AML-193 (cell line): ENCODE measurements around the gene LIG1.

Source experiments
- DNase-seq, 2 experiments: peaks; one replicate each; lab custom pipeline; 2025; lab: John Stamatoyannopoulos, UW

The LIG1 gene

GRCh38 chr19:48182434-48182833, 12.3 kb upstream of the LIG1 start:
- no peak for DNase-seq

- no peak for DNase-seq
Observed at GRCh38 chr19:48181505-48181904, 11.4 kb upstream of the LIG1 start.

GRCh38 chr19:48176226-48176625, 6.1 kb upstream of the LIG1 start:
- no peak for DNase-seq

GRCh38 chr19:48175578-48175977, 5.4 kb upstream of the LIG1 start:
- no peak for DNase-seq

GRCh38 chr19:48174445-48175030, 4.4 kb upstream of the LIG1 start:
- no peak for DNase-seq

GRCh38 chr19:48171710-48172109, 1.6 kb upstream of the LIG1 start:
- no peak for DNase-seq

GRCh38 chr19:48170817-48171347, 738 bp upstream of the LIG1 start:
- DNase-seq = no peak

- DNase-seq = peak; percentile 35 to 37
Observed at GRCh38 chr19:48169578-48169938, 586 bp downstream of the LIG1 start.

- DNase-seq = no peak
Observed at GRCh38 chr19:48168689-48169088, 1.5 kb downstream of the LIG1 start.

- no peak for DNase-seq
Observed at GRCh38 chr19:48158210-48158790, 11.8 kb downstream of the LIG1 start.

- DNase-seq = no peak
Observed at GRCh38 chr19:48154003-48154402, 16.1 kb downstream of the LIG1 start.

GRCh38 chr19:48152551-48152950, 17.6 kb downstream of the LIG1 start:
- DNase-seq = peak; percentile 29 to 41

GRCh38 chr19:48149430-48149829, 20.7 kb downstream of the LIG1 start:
- DNase-seq = no peak

- no peak for DNase-seq
Observed at GRCh38 chr19:48148576-48148975, 21.6 kb downstream of the LIG1 start.

- no peak for DNase-seq
Observed at GRCh38 chr19:48147597-48148175, 22.5 kb downstream of the LIG1 start.

- no peak for DNase-seq
Observed at GRCh38 chr19:48139053-48139452, 31.1 kb downstream of the LIG1 start.

- no peak for DNase-seq
Observed at GRCh38 chr19:48137411-48137810, 32.7 kb downstream of the LIG1 start.

GRCh38 chr19:48136547-48136946, 33.6 kb downstream of the LIG1 start:
- no peak for DNase-seq

GRCh38 chr19:48135411-48135810, 34.7 kb downstream of the LIG1 start:
- DNase-seq = no peak

- DNase-seq = no peak
Observed at GRCh38 chr19:48133094-48133493, 37.0 kb downstream of the LIG1 start.

GRCh38 chr19:48127561-48127960, 42.6 kb downstream of the LIG1 start:
- no peak for DNase-seq

- DNase-seq = no peak
Observed at GRCh38 chr19:48123907-48124651, 46.1 kb downstream of the LIG1 start.

- DNase-seq = no peak
Observed at GRCh38 chr19:48122421-48122820, 47.7 kb downstream of the LIG1 start.
